Heart left ventricle (tissue), 16 donors: ENCODE data around the gene JAKMIP1. TPM values are rescaled to one million over a fixed set of nuclear protein-coding genes. Genes with fewer than 3 reads are reported as not detected.

ENCODE experiments used
- ATAC-seq, 4 donors: fragments of 200-7000 bp; cut with Tn5 transposase; one replicate each; pipeline ENCODE4 v1.9.1; 2020 to 2022; ENCODE audit warnings: moderate library complexity in 4 of 4, mild to moderate bottlenecking in 3 of 4, moderate number of reproducible peaks in 1 of 4
- DNase-seq, 5 donors: peaks; one replicate each; pipeline ENCODE4 v3.0.0-alpha.2; 2020
- H3K27ac ChIP-seq, 12 donors: fragments of 200-600 bp; sonication (generic) in 4 of 12; one replicate each; pipeline versions ENCODE4 v1.5.0 to v1.8.0; 2016 to 2022; ENCODE audit warnings: mild to moderate bottlenecking in 2 of 12
- H3K27me3 ChIP-seq, 9 donors: fragments of 200-600 bp; sonication (generic) in 2 of 9; one replicate each; pipeline versions ENCODE4 v1.5.1 to v1.8.0; 2016 to 2022; ENCODE audit warnings: mild to moderate bottlenecking in 3 of 9
- H3K36me3 ChIP-seq, 9 donors: fragments of 200-600 bp; sonication (generic) in 2 of 9; one replicate each; pipeline versions ENCODE4 v1.5.0 to v1.8.0; 2018 to 2022; ENCODE audit warnings: mild to moderate bottlenecking in 2 of 9
- H3K4me1 ChIP-seq, 12 donors: fragments of 200-600 bp; sonication (generic) in 4 of 12; one replicate each; pipeline versions ENCODE4 v1.5.0 to v1.8.0; 2016 to 2022; ENCODE audit warnings: mild to moderate bottlenecking in 3 of 12
- H3K4me3 ChIP-seq, 12 donors: fragments of 200-600 bp; sonication (generic) in 4 of 12; one replicate each; pipeline versions ENCODE4 v1.5.0 to v1.8.0; 2017 to 2022; ENCODE audit warnings: mild to moderate bottlenecking in 9 of 12, moderate library complexity in 4 of 12
- H3K9me3 ChIP-seq, 12 donors: fragments of 200-600 bp; sonication (generic) in 4 of 12; one replicate each; pipeline versions ENCODE4 v1.5.0 to v1.8.0; 2016 to 2022; ENCODE audit warnings: mild to moderate bottlenecking in 1 of 12
- CTCF ChIP-seq, 12 donors: fragments of 200-600 bp; sonication (generic) in 4 of 12; IDR thresholded peaks; one replicate each; pipeline versions ENCODE4 v1.5.0 to v1.8.0; 2018 to 2022; ENCODE audit warnings: antibody characterized with exemption in 12 of 12, mild to moderate bottlenecking in 5 of 12
- POLR2A ChIP-seq, 2 donors: fragments of 450-650 bp; IDR thresholded peaks; one replicate each; pipeline ENCODE4 v1.6.1; 2017; ENCODE audit warnings: antibody characterized with exemption in 2 of 2, mild to moderate bottlenecking in 2 of 2, moderate library complexity in 2 of 2
- WGBS, 4 donors: extraction: QIAGEN DNeasy Blood & Tissue Kit in 2 of 4; methylation state at CpG; one replicate each; pipeline versions ENCODE4 v1.1.5 to v1.1.7; 2013 to 2018; 5-methylcytosine and 5-hydroxymethylcytosine counted together
- intact Hi-C, 10 donors: fragments of 100-400 bp; cut with DNase I; formaldehyde crosslinking; loops; one replicate each; pipeline versions ENCODE4 v1.11.1 to v1.14.2; 2022
- polyA plus RNA-seq, 2 donors: library from polyadenylated mRNA; stranded (reverse); fragments of 200-250 nt; gene quantifications; one replicate each; pipeline ENCODE4 v1.2.3, GENCODE V29; 2013
- total RNA-seq, 9 donors: library from RNA; depleted of rRNA in 2 of 9; stranded (reverse); fragments of >200 nt in 2 of 9; fragmentation: NEBNext Ultra II Directional in 3 of 9; extraction: Animal tissue kit (Norgen Biotek cat#: 25700) in 3 of 9; gene quantifications; one replicate each; pipeline versions ENCODE4 v1.1.0 to v1.2.4, GENCODE V29; 2016 to 2023
- donor health status: ischemic (EF 13 %, LVEDD 7.1; RV severe dilation, severe dysfunction).
- donor health status: healthy with polysubstance abuse.
- donor health status: DM: no; HTN: yes; CAD: no.
- donor health status: DM: no; HTN: no; CAD: no.
- donor health status: ischemic (EF 25% LVEDD 6.9; RV normal size, moderate dysfunction).
- donor health status: ischemic (EF 25% LVEDD 5.7; RV mildly dilated, moderate dysfunction).
- donor health status: healthy.
- donor health status: DM: yes; HTN: yes; CAD: no.
- donor health status: ischemic (EF 35%, LVEDD 5.7; RV mildly dilated, moderate dysfunction).
- donor health status: nonischemic (EF 11% LVEDD 7.7; RV severe dilation, severe dysfunction).
- donor health status: DM: yes; HTN: yes; CAD: no.
- donor health status: PGD.
- donor health status: ischemic (EF 29% LVEDD 5.4; RV normal size, mild dysfunction).
- donor health status: nonischemic (EF 23%, LVEDD 6.1; RV moderate dilation, normal function).

Gene JAKMIP1
- total and polyA plus RNA-seq, 11 donors = 0.01 to 0.99 (median 0.23) TPM; not detected in 6

- intact Hi-C loops = loop anchor here in 1 of 10 donors (5.0 kb wide), 1 partner anchor 325 kb away; no protein-coding TSS in a partner anchor
- WGBS, 4 donors = 60 to 72% (median 69%) methylated on average over 6 of the region's 6 CpGs
- peaks cover 0 to 44% (median 5%) of the 10 kb centered on the region in 9 donors for H3K27me3 ChIP-seq
- no peak overlapping the region for H3K4me3 ChIP-seq
- no peaks in the 10 kb centered on the region for H3K36me3 ChIP-seq
- no peaks in the 10 kb centered on the region for H3K9me3 ChIP-seq
- H3K4me1 ChIP-seq = no peaks in the 10 kb centered on the region
- no peak overlapping the region for H3K27ac ChIP-seq
- ATAC-seq (no peak), DNase-seq (no peak)
- no peak for TF ChIP-seq POLR2A (IDR thresholded peaks at IDR 0.05)
- TF ChIP-seq CTCF (IDR thresholded peaks at IDR 0.05) = no peak
Observed at GRCh38 chr4:6001680-6002491, 198.5 kb downstream of the JAKMIP1 start.

- Histone ChIP-seq H3K27me3 (peaks cover 0 to 27% (median 0%) of the 10 kb centered on the region in 9 donors), H3K36me3 (no peaks in the 10 kb centered on the region), H3K9me3 (no peaks in the 10 kb centered on the region), H3K4me3 (no peak overlapping the region), H3K4me1 (no peaks in the 10 kb centered on the region), H3K27ac (no peak overlapping the region)
- intact Hi-C loops = loop anchor here in 9 of 10 donors (2.0 to 10.0 kb wide), 5 partner anchors 87 to 327 kb away; no protein-coding TSS in a partner anchor
- ATAC-seq = no peak
- TF ChIP-seq CTCF (IDR thresholded peaks at IDR 0.05) = no peak
- no peak for TF ChIP-seq POLR2A (IDR thresholded peaks at IDR 0.05)
- 76 to 86% (median 82%) methylated on average over 9 of the region's 9 CpGs for whole genome bisulfite sequencing, 4 donors
- DNase-seq = no peak
Observed at GRCh38 chr4:5999830-6000365, 200.5 kb downstream of the JAKMIP1 start.

GRCh38 chr4:5999356-5999755, 201.0 kb downstream of the JAKMIP1 start:
- H3K27ac ChIP-seq = no peak overlapping the region
- no peak overlapping the region for H3K4me3 ChIP-seq
- TF ChIP-seq CTCF (IDR thresholded peaks at IDR 0.05) (no peak), POLR2A (IDR thresholded peaks at IDR 0.05) (no peak)
- no peaks in the 10 kb centered on the region for H3K9me3 ChIP-seq
- peaks cover 0 to 32% (median 0%) of the 10 kb centered on the region in 9 donors for H3K27me3 ChIP-seq
- no peaks in the 10 kb centered on the region for H3K36me3 ChIP-seq
- 73 to 84% (median 79%) methylated on average over 6 of the region's 6 CpGs for WGBS, 4 donors
- intact Hi-C loops = loop anchor here in 9 of 10 donors (2.0 to 10.0 kb wide), 5 partner anchors 87 to 328 kb away; no protein-coding TSS in a partner anchor
- no peak for ATAC-seq
- no peaks in the 10 kb centered on the region for H3K4me1 ChIP-seq
- no peak for DNase-seq

GRCh38 chr4:5998333-5998936, 201.9 kb downstream of the JAKMIP1 start:
- Histone ChIP-seq H3K27ac (no peak overlapping the region), H3K4me1 (no peaks in the 10 kb centered on the region), H3K36me3 (no peaks in the 10 kb centered on the region), H3K27me3 (peaks cover 0 to 41% (median 0%) of the 10 kb centered on the region in 9 donors), H3K4me3 (no peak overlapping the region), H3K9me3 (no peaks in the 10 kb centered on the region)
- DNase-seq (peak in 4 of 5 donors; percentile 33 to 50 (median 44)), ATAC-seq (peak in 3 of 4 donors; percentile 69 to 79 (median 75))
- intact Hi-C loops = loop anchor here (1.0 to 10.0 kb wide), 7 partner anchors 88 to 329 kb away; no protein-coding TSS in a partner anchor
- TF ChIP-seq POLR2A (IDR thresholded peaks at IDR 0.05) (no peak), CTCF (IDR thresholded peaks at IDR 0.05) (peak; percentile 69 to 91 (median 88))
- WGBS, 4 donors = 2 to 8% (median 4%) methylated on average over 9 of the region's 9 CpGs
